Measurements from ENCODE around the gene LDB3.

The LDB3 gene

DNA sequence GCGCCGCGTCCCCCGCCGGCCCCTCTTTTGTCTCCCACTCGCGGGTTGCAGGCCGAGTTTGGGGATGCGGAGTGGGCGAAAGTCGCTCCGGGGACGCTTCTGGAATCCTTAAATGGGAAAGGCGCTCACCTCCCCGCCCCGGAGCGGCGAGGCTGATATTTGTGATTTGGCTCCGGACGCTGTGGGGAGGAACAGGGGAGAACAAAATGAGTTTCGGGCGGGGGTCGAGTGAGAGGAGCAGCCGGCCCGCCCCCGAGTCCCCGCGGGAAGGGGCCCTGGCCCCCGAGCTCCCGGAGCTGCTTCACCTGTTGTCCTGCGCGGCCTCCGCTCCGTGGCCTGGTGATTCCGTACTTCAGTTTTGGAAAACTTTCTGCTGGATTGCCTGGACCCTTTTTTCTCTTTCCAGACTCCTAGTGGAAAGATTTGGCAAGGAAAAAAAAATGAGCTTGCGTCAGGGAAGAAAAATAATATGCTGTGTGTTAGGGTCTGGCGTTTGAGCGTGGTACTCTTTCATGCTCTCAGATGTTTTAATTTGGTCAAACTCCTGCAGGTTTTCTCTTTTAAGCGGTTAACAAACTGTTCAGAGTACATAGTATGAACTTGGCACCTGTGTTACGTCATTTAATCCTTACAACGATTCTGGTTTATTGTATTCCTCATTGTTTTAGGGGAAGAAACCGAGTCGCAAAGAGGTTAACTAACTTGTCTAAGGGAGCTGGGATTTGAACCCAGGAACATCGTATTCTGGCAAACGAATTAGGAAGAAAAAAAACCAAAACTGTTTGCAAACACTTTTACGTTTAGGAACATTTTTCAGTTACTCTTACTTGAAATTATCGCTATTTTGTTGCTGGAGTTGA, 89.0 kb downstream of the LDB3 start:
- peak overlapping the region; percentile 39 for H3K9ac ChIP-seq
- peak overlapping the region; percentile 71 for H3K4me3 ChIP-seq (ENCODE audit: low read depth, low read length)
- H3K9me3 ChIP-seq (ENCODE audit: control insufficient read depth, low read length) = no peaks in the 10 kb centered on the region
- TF ChIP-seq, protein P1, sequence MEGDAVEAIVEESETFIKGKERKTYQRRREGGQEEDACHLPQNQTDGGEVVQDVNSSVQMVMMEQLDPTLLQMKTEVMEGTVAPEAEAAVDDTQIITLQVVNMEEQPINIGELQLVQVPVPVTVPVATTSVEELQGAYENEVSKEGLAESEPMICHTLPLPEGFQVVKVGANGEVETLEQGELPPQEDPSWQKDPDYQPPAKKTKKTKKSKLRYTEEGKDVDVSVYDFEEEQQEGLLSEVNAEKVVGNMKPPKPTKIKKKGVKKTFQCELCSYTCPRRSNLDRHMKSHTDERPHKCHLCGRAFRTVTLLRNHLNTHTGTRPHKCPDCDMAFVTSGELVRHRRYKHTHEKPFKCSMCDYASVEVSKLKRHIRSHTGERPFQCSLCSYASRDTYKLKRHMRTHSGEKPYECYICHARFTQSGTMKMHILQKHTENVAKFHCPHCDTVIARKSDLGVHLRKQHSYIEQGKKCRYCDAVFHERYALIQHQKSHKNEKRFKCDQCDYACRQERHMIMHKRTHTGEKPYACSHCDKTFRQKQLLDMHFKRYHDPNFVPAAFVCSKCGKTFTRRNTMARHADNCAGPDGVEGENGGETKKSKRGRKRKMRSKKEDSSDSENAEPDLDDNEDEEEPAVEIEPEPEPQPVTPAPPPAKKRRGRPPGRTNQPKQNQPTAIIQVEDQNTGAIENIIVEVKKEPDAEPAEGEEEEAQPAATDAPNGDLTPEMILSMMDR (IDR thresholded peaks at IDR 0.05) = peak; percentile 22
- no peaks in the 10 kb centered on the region for H3K36me3 ChIP-seq (ENCODE audit: control insufficient read depth, insufficient read depth, low read length)
- peak overlapping the region; percentile 75 for H2AFZ ChIP-seq
- no peaks in the 10 kb centered on the region for H3K27me3 ChIP-seq (ENCODE audit: control insufficient read depth, insufficient read depth, low read length)
- H3K79me2 ChIP-seq = peaks cover 37% of the 10 kb centered on the region
- H3K4me1 ChIP-seq = peaks cover 12% of the 10 kb centered on the region
- peak overlapping the region; percentile 67 for H3K4me2 ChIP-seq (ENCODE audit: low read length)
- H3K27ac ChIP-seq = peak overlapping the region; percentile 79

DNA sequence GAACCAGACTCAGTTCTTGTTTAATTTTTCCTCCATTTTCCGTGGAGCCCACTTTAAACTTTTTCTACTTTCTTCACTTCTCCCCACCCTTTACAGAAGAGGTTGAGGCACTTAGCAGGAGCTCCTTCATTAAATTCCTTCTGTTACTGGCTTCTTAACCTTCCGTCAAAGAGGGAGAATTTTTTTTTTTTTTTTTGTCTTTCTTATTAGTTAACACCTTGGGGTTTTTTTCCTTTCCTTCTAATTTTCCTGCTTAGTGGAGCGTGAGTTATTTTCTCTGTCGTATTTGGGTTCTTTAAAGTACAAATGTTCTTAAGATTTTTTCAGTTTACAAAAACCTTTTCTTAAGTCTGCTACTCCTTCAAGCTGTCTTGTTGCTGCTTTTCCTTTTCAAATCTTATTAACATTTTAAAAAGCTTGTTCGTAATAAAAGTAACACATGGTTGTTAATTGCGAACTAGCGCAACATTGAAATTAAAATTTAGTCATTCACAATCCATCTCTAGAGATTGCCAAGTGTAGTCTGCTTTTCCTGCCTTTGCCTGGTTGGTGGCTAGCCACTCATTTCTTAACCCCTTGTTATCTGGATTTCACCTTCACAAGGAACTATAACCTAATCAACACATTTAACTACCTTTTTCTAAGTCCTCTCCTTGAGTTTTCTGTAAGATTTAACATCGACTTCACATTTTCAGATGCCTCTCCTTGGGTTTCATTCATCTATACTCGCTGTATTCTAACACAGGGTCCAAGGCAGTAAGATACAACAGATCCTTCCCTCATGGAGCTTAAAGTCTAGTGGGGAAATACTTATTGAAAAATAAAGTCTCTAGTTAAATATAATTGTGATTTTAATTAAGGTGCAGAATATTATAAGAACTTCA, 90.1 kb downstream of the LDB3 start:
- Histone ChIP-seq H3K4me3 (ENCODE audit: low read depth, low read length) (peak overlapping the region; percentile 71), H3K36me3 (ENCODE audit: control insufficient read depth, insufficient read depth, low read length) (no peaks in the 10 kb centered on the region), H2AFZ (no peak overlapping the region), H3K4me2 (ENCODE audit: low read length) (peak overlapping the region; percentile 67), H3K27ac (no peak overlapping the region), H3K4me1 (peaks cover 12% of the 10 kb centered on the region), H3K27me3 (ENCODE audit: control insufficient read depth, insufficient read depth, low read length) (no peaks in the 10 kb centered on the region), H3K79me2 (peaks cover 44% of the 10 kb centered on the region), H3K9me3 (ENCODE audit: control insufficient read depth, low read length) (no peaks in the 10 kb centered on the region), H3K9ac (no peak overlapping the region)
- TF ChIP-seq, protein P1 (IDR thresholded peaks at IDR 0.05) = no peak

- Histone ChIP-seq H3K27ac (no peak overlapping the region), H2AFZ (no peak overlapping the region), H3K4me1 (peaks cover 12% of the 10 kb centered on the region), H3K4me2 (ENCODE audit: low read length) (no peak overlapping the region), H3K4me3 (ENCODE audit: low read depth, low read length) (no peak overlapping the region), H3K36me3 (ENCODE audit: control insufficient read depth, insufficient read depth, low read length) (no peaks in the 10 kb centered on the region), H3K79me2 (peaks cover 44% of the 10 kb centered on the region), H3K9ac (no peak overlapping the region), H3K9me3 (ENCODE audit: control insufficient read depth, low read length) (no peaks in the 10 kb centered on the region), H3K27me3 (ENCODE audit: control insufficient read depth, insufficient read depth, low read length) (no peaks in the 10 kb centered on the region)
- TF ChIP-seq, protein P1 (IDR thresholded peaks at IDR 0.05) = no peak
Measured at GRCh38 chr10:86759073-86759672, 90.9 kb downstream of the LDB3 start.

DNA sequence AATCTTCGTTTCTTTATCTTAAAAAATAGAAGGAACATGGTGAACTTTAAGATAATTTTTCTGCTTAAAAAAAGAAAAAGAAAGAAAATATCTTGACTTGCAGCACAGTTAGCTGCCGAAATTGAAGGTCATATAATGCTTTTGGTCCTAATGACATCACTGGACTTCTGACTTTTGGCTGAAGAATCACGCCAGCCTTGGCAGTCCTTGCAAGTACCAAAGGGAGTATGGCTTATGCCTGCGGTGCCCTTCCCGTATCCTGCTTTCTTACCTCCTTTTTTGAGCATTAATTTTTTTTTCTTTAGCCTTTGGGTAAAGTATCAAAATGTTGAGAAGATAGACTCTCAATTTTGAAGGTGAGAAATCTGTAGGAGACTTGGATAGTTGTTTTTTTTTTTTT, 95.1 kb downstream of the LDB3 start:
- H3K27ac ChIP-seq = no peak overlapping the region
- H3K36me3 ChIP-seq (ENCODE audit: control insufficient read depth, insufficient read depth, low read length) = no peaks in the 10 kb centered on the region
- H3K4me3 ChIP-seq (ENCODE audit: low read depth, low read length) = no peak overlapping the region
- no peak overlapping the region for H3K4me2 ChIP-seq (ENCODE audit: low read length)
- peaks cover 55% of the 10 kb centered on the region for H3K79me2 ChIP-seq
- H3K9ac ChIP-seq = no peak overlapping the region
- TF ChIP-seq, protein P1 (IDR thresholded peaks at IDR 0.05) = no peak
- H3K4me1 ChIP-seq = peaks cover 12% of the 10 kb centered on the region
- no peak overlapping the region for H2AFZ ChIP-seq
- H3K27me3 ChIP-seq (ENCODE audit: control insufficient read depth, insufficient read depth, low read length) = no peaks in the 10 kb centered on the region
- H3K9me3 ChIP-seq (ENCODE audit: control insufficient read depth, low read length) = no peaks in the 10 kb centered on the region
